ENCODE results near the gene PTF1A. TPM values are rescaled to one million over a fixed set of nuclear protein-coding genes. Genes with fewer than 3 reads are reported as not detected.

PTF1A gene
- not detected in 2 replicates for total RNA-seq
- long read RNA-seq: 0 reads

GRCh38 chr10:23191764-23192711 is at the start of gene PTF1A:
Gene PTF1A (plus strand): TSS chr10:23192312. CDS start chr10:23192531, 219 bp downstream.
- H3K27me3 Mint-ChIP-seq (ENCODE audit: unreplicated experiment): peaks cover 67% of the 10 kb centered on the region
- peak within 1 kb of the TSS; percentile 54 for H3K4me3 Mint-ChIP-seq (ENCODE audit: unreplicated experiment)

DNA sequence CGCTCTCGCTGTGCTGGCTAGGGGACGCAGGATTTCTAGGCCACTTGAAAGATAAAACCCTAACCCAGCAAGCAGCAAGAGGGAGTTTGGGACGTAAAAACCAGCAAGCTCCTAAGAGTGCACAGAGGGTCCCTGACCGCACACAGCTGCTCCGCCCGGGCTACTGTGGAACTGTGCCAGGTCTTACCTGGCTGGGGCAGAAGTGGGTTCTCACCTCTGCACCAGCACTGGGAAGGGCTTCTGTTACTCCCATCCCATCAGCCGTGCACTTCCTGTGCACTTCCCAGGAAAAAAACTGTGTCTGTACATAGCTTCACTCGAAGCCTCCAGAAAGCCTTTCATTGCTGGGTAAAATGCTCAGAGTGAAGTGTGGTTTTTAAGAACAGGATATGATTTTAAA is 45.9 kb upstream of the PTF1A start:
- TF ChIP-seq, protein P1, sequence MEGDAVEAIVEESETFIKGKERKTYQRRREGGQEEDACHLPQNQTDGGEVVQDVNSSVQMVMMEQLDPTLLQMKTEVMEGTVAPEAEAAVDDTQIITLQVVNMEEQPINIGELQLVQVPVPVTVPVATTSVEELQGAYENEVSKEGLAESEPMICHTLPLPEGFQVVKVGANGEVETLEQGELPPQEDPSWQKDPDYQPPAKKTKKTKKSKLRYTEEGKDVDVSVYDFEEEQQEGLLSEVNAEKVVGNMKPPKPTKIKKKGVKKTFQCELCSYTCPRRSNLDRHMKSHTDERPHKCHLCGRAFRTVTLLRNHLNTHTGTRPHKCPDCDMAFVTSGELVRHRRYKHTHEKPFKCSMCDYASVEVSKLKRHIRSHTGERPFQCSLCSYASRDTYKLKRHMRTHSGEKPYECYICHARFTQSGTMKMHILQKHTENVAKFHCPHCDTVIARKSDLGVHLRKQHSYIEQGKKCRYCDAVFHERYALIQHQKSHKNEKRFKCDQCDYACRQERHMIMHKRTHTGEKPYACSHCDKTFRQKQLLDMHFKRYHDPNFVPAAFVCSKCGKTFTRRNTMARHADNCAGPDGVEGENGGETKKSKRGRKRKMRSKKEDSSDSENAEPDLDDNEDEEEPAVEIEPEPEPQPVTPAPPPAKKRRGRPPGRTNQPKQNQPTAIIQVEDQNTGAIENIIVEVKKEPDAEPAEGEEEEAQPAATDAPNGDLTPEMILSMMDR (IDR thresholded peaks at IDR 0.05): no peak
- Mint-ChIP-seq H3K27me3 (ENCODE audit: unreplicated experiment) (peaks cover 13% of the 10 kb centered on the region), H3K27ac (ENCODE audit: unreplicated experiment) (no peak overlapping the region), H3K36me3 (ENCODE audit: unreplicated experiment) (no peaks in the 10 kb centered on the region), H3K9me3 (ENCODE audit: unreplicated experiment) (no peaks in the 10 kb centered on the region), H3K4me3 (ENCODE audit: unreplicated experiment) (no peak overlapping the region), H3K4me1 (ENCODE audit: unreplicated experiment) (no peaks in the 10 kb centered on the region)
- DNase-seq (ENCODE audit: extremely low spot score, unreplicated experiment): no peak

More at GRCh38 chr10:23191764-23192711, at the start of gene PTF1A:
- Mint-ChIP-seq H3K36me3 (ENCODE audit: unreplicated experiment) (no peaks in the 10 kb centered on the region), H3K9me3 (ENCODE audit: unreplicated experiment) (no peaks in the 10 kb centered on the region), H3K27ac (ENCODE audit: unreplicated experiment) (no peak within 1 kb of the TSS), H3K4me1 (ENCODE audit: unreplicated experiment) (peaks cover 7% of the 10 kb centered on the region)
- DNase-seq (ENCODE audit: extremely low spot score, unreplicated experiment): no peak
- TF ChIP-seq, protein P1 (IDR thresholded peaks at IDR 0.05): no peak

DNA sequence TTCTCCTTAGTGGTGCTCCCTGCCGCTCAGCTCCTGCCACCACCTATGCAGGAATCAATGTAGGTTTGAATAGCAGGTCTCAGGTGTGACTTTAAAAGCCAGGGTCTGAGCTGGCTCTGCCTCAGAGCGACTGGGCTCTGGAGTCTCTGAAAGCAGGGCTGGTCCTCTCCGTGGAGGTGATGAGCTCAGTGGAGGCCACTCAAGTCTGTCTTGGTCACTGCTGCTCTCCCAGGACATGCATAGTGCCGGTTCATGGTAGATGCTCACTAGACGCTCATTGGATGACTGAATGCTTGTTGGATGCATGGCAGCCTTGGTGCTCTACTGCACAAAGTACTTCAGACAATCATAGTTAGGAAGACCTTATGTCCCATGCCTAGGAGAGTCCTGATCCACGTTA is 45.1 kb upstream of the PTF1A start:
- TF ChIP-seq, protein P1 (IDR thresholded peaks at IDR 0.05): no peak
- Mint-ChIP-seq H3K27ac (ENCODE audit: unreplicated experiment) (no peak overlapping the region), H3K4me3 (ENCODE audit: unreplicated experiment) (no peak overlapping the region), H3K36me3 (ENCODE audit: unreplicated experiment) (no peaks in the 10 kb centered on the region), H3K27me3 (ENCODE audit: unreplicated experiment) (peaks cover 9% of the 10 kb centered on the region), H3K9me3 (ENCODE audit: unreplicated experiment) (no peaks in the 10 kb centered on the region), H3K4me1 (ENCODE audit: unreplicated experiment) (no peaks in the 10 kb centered on the region)
- DNase-seq (ENCODE audit: extremely low spot score, unreplicated experiment): no peak

GRCh38 chr10:23148214-23148613 is 43.9 kb upstream of the PTF1A start:
- no peak for DNase-seq (ENCODE audit: extremely low spot score, unreplicated experiment)
- Mint-ChIP-seq H3K9me3 (ENCODE audit: unreplicated experiment) (no peaks in the 10 kb centered on the region), H3K4me3 (ENCODE audit: unreplicated experiment) (no peak overlapping the region), H3K27me3 (ENCODE audit: unreplicated experiment) (no peaks in the 10 kb centered on the region), H3K27ac (ENCODE audit: unreplicated experiment) (no peak overlapping the region), H3K36me3 (ENCODE audit: unreplicated experiment) (no peaks in the 10 kb centered on the region), H3K4me1 (ENCODE audit: unreplicated experiment) (no peaks in the 10 kb centered on the region)
- TF ChIP-seq, protein P1 (IDR thresholded peaks at IDR 0.05): no peak

- H3K27me3 Mint-ChIP-seq (ENCODE audit: unreplicated experiment): peaks cover 4% of the 10 kb centered on the region
- no peaks in the 10 kb centered on the region for H3K9me3 Mint-ChIP-seq (ENCODE audit: unreplicated experiment)
- H3K4me3 Mint-ChIP-seq (ENCODE audit: unreplicated experiment): no peak overlapping the region
- no peak overlapping the region for H3K27ac Mint-ChIP-seq (ENCODE audit: unreplicated experiment)
- no peaks in the 10 kb centered on the region for H3K36me3 Mint-ChIP-seq (ENCODE audit: unreplicated experiment)
- DNase-seq (ENCODE audit: extremely low spot score, unreplicated experiment): no peak
- H3K4me1 Mint-ChIP-seq (ENCODE audit: unreplicated experiment): no peaks in the 10 kb centered on the region
- TF ChIP-seq, protein P1 (IDR thresholded peaks at IDR 0.05): no peak
Observed at GRCh38 chr10:23150091-23150490, 42.0 kb upstream of the PTF1A start.

All from osteocyte (in vitro differentiated cells).